Ovary (tissue), 3 donors: ENCODE results near the gene SLC38A9.

ENCODE experiments used
- EP300 ChIP-seq: sonication (generic); formaldehyde crosslinking; IDR thresholded peaks from one replicate; pipeline ENCODE4 v1.6.1; 2017; ENCODE audit warnings: antibody characterized with exemption
- POLR2A ChIP-seq: fragments of 450-650 bp; IDR thresholded peaks from one replicate; pipeline ENCODE4 v1.6.1; 2017; ENCODE audit warnings: antibody characterized with exemption, mild to moderate bottlenecking, moderate library complexity
- TF ChIP-seq, protein P1 (sequence below), 3 donors: fragments of 450-650 bp in 2 of 3; fragments of 200-600 bp in 1 of 3; IDR thresholded peaks; one replicate each; pipeline versions ENCODE4 v1.5.1 to v1.8.0; 2016 to 2022; ENCODE audit warnings: antibody characterized with exemption in 3 of 3, mild to moderate bottlenecking in 1 of 3
- donor health status: DM: no; HTN: no; CAD: no.

GRCh38 chr5:55621229-55621628, 90.9 kb downstream of the SLC38A9 start:
- TF ChIP-seq, protein P1, sequence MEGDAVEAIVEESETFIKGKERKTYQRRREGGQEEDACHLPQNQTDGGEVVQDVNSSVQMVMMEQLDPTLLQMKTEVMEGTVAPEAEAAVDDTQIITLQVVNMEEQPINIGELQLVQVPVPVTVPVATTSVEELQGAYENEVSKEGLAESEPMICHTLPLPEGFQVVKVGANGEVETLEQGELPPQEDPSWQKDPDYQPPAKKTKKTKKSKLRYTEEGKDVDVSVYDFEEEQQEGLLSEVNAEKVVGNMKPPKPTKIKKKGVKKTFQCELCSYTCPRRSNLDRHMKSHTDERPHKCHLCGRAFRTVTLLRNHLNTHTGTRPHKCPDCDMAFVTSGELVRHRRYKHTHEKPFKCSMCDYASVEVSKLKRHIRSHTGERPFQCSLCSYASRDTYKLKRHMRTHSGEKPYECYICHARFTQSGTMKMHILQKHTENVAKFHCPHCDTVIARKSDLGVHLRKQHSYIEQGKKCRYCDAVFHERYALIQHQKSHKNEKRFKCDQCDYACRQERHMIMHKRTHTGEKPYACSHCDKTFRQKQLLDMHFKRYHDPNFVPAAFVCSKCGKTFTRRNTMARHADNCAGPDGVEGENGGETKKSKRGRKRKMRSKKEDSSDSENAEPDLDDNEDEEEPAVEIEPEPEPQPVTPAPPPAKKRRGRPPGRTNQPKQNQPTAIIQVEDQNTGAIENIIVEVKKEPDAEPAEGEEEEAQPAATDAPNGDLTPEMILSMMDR (IDR thresholded peaks at IDR 0.05), result no peak
- TF ChIP-seq POLR2A (no peak), EP300 (no peak)
